Measurements from ENCODE around the gene MEP1B. TPM values are rescaled to one million over a fixed set of nuclear protein-coding genes. Genes with fewer than 3 reads are reported as not detected.
"Not testable (repeated sequence)": the region's sequence is repeated elsewhere in the genome, so short reads cannot be mapped to it uniquely, and the experiment has no call there.

Gene MEP1B
- polyA plus RNA-seq, 4 donors, result 0.47 to 102 (median 57.2) TPM

DNA sequence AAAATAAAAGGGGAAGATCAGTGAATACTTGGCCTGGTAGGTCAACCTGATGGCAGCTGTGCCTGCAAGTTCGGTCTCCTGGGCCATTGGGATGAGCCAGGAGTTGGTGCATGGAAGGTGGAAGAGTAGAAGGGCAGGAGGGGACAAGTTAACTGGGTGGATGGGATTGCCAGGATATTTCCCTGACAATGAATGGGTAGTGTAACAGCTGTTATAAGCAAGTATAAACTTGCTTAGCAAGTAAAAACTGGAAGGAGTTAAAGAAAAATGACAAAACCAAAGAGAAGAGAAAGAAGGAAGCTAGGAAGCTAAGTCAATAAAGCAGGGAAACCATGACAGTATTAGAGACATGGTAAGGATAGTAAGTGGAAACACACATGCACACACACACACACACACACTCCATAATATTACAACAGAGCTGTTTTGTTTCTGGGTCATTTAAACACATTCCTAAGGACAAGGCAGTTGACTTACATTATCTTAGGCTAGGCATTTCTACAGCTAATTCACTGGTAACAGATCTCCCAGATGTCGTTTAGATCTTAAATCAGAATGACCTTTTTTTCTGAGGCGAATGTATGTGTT is 29.7 kb downstream of the MEP1B start:
- Histone ChIP-seq H3K9me3 (ENCODE audit: control insufficient read depth in 2 of 2, insufficient read depth in 1 of 2, low read depth in 1 of 2, low read length in 1 of 2) (no peaks in the 10 kb centered on the region), H3K27ac (ENCODE audit: low read depth in 1 of 3, low read length in 2 of 3) (no peak overlapping the region), H3K27me3 (ENCODE audit: control insufficient read depth in 3 of 3, insufficient read depth in 3 of 3, low read length in 3 of 3) (no peaks in the 10 kb centered on the region), H3K36me3 (ENCODE audit: control insufficient read depth in 3 of 3, insufficient read depth in 2 of 3, low read depth in 1 of 3, low read length in 3 of 3) (peaks cover 0 to 5% (median 0%) of the 10 kb centered on the region in 3 donors), H3K4me1 (ENCODE audit: control insufficient read depth in 3 of 3, insufficient read depth in 2 of 3, low read depth in 1 of 3, low read length in 2 of 3) (peaks cover 0 to 4% (median 3%) of the 10 kb centered on the region in 3 donors), H3K4me3 (ENCODE audit: low read depth in 1 of 3, low read length in 3 of 3) (no peak overlapping the region)
- peak in 1 of 2 donors; percentile 39 for DNase-seq
- no peak for FAIRE-seq
- 74 to 86% (median 75%) methylated on average over 3 of the region's 3 CpGs for WGBS, 3 donors

DNA sequence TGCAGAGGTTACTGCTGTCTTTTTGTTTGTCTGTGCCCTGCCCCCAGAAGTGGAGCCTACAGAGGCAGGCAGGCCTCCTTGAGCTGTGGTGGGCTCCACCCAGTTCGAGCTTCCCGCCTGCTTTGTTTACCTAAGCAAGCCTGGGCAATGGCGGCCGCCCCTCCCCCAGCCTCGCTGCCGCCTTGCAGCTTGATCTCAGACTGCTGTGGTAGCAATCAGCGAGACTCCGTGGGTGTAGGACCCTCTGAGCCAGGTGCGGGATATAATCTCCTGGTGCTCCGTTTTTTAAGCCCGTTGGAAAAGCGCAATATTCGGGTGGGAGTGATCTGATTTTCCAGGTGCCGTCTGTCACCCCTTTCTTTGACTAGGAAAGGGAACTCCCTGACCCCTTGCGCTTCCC is 43.5 kb downstream of the MEP1B start:
- WGBS, 3 donors, result 94 to 95% (median 94%) methylated on average over 14 to 15 of the region's 15 CpGs
- not testable (repeated sequence) for H3K27me3 ChIP-seq (ENCODE audit: control insufficient read depth in 3 of 3, insufficient read depth in 3 of 3, low read length in 3 of 3); FAIRE-seq; H3K4me3 ChIP-seq (ENCODE audit: low read depth in 1 of 3, low read length in 3 of 3); H3K36me3 ChIP-seq (ENCODE audit: control insufficient read depth in 3 of 3, insufficient read depth in 2 of 3, low read depth in 1 of 3, low read length in 3 of 3); DNase-seq; H3K27ac ChIP-seq (ENCODE audit: low read depth in 1 of 3, low read length in 2 of 3); H3K9me3 ChIP-seq (ENCODE audit: control insufficient read depth in 2 of 2, insufficient read depth in 1 of 2, low read depth in 1 of 2, low read length in 1 of 2)
- H3K4me1 ChIP-seq (ENCODE audit: control insufficient read depth in 3 of 3, insufficient read depth in 2 of 3, low read depth in 1 of 3, low read length in 2 of 3), result peaks cover 0 to 28% (median 2%) of the 10 kb centered on the region in 3 donors

DNA sequence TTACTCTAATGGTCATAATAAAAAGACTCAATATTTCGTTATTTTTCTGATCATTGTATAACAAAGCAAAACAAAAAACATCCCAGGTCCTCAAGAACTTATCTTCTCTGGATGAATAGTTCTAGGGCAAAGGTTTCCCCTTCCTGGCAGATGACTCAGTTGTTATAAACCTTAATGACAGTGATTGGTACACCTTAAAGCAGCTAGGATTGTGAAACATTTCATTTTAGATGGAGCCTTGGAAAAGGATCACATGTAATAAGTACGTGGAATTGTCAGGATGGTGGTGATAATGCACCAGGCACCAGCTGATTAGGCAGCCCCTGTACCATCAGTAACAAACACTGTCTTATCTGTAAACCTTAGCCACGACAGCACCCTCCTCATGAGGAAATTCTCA is 47.2 kb downstream of the MEP1B start:
- no peak for FAIRE-seq
- no peaks in the 10 kb centered on the region for H3K36me3 ChIP-seq (ENCODE audit: control insufficient read depth in 3 of 3, insufficient read depth in 2 of 3, low read depth in 1 of 3, low read length in 3 of 3)
- peak; percentile 79 to 91 for DNase-seq
- H3K4me3 ChIP-seq (ENCODE audit: low read depth in 1 of 3, low read length in 3 of 3), result no peak overlapping the region
- WGBS, 3 donors, result 14 to 52% (median 25%) methylated on average over 3 of the region's 3 CpGs
- peak overlapping the region in 2 of 3 donors; percentile 17 to 64 for H3K27ac ChIP-seq (ENCODE audit: low read depth in 1 of 3, low read length in 2 of 3)
- peaks cover 0 to 4% of the 10 kb centered on the region in 2 donors for H3K9me3 ChIP-seq (ENCODE audit: control insufficient read depth in 2 of 2, insufficient read depth in 1 of 2, low read depth in 1 of 2, low read length in 1 of 2)
- H3K27me3 ChIP-seq (ENCODE audit: control insufficient read depth in 3 of 3, insufficient read depth in 3 of 3, low read length in 3 of 3), result peaks cover 0 to 2% (median 0%) of the 10 kb centered on the region in 3 donors
- peaks cover 0 to 28% (median 2%) of the 10 kb centered on the region in 3 donors for H3K4me1 ChIP-seq (ENCODE audit: control insufficient read depth in 3 of 3, insufficient read depth in 2 of 3, low read depth in 1 of 3, low read length in 2 of 3)

DNA sequence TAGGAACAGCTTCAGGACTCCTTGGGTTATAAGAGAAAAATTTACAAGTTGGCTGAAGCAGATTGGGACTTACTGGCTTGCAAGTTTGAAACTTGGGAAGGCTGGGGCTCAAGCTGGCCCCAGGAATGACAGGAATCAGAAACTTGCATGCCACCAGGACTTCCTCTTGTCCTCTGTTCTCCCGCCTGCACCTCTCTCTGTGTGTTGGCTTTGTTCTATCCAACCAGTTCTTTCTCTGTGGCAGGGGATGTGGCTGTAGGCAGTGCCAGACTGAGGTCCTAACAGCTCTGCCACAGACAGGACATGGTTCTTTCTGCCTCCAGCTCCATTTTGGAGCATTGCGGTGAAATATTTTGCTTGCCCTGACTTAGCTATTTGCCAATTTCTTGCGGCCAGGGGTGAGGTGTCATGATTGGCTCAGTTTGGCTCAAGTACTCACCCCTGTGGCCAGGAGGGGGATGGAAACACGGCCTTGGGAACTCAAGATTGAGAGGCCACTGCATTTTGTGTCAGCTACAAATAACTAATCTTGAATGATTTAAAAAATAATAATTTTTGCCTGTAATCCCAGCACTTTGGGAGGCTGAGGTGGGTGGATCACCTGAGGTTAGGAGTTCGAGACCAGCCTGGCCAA is 48.9 kb downstream of the MEP1B start:
- Histone ChIP-seq H3K4me1 (ENCODE audit: control insufficient read depth in 3 of 3, insufficient read depth in 2 of 3, low read depth in 1 of 3, low read length in 2 of 3) (peaks cover 0 to 31% (median 2%) of the 10 kb centered on the region in 3 donors), H3K36me3 (ENCODE audit: control insufficient read depth in 3 of 3, insufficient read depth in 2 of 3, low read depth in 1 of 3, low read length in 3 of 3) (no peaks in the 10 kb centered on the region), H3K9me3 (ENCODE audit: control insufficient read depth in 2 of 2, insufficient read depth in 1 of 2, low read depth in 1 of 2, low read length in 1 of 2) (peaks cover 0 to 5% of the 10 kb centered on the region in 2 donors), H3K27ac (ENCODE audit: low read depth in 1 of 3, low read length in 2 of 3) (no peak overlapping the region), H3K4me3 (ENCODE audit: low read depth in 1 of 3, low read length in 3 of 3) (no peak overlapping the region), H3K27me3 (ENCODE audit: control insufficient read depth in 3 of 3, insufficient read depth in 3 of 3, low read length in 3 of 3) (peaks cover 0 to 2% (median 0%) of the 10 kb centered on the region in 3 donors)
- no peak for DNase-seq
- 88 to 91% (median 89%) methylated on average over 5 of the region's 5 CpGs for WGBS, 3 donors
- no peak for FAIRE-seq

DNA sequence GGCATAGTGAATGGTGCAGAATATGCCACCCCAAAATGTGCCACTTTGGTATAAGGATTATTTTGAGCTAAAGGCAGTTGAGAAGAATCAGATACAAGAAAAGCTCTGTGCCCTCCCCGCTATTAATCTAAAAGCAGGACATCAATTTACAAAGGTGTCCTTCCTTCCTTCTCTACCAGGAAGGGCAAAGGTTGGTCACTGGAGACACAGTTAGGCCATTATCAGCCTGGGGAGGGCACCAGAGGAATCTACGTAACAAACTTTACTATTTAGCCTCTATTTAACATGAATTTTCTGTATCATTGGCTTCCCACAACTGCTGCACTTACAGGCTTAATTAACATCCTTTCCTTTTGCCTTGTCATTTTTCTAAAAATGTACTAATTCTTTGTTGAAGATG is 52.6 kb downstream of the MEP1B start:
- Histone ChIP-seq H3K27ac (ENCODE audit: low read depth in 1 of 3, low read length in 2 of 3) (no peak overlapping the region), H3K9me3 (ENCODE audit: control insufficient read depth in 2 of 2, insufficient read depth in 1 of 2, low read depth in 1 of 2, low read length in 1 of 2) (peaks cover 0 to 5% of the 10 kb centered on the region in 2 donors), H3K27me3 (ENCODE audit: control insufficient read depth in 3 of 3, insufficient read depth in 3 of 3, low read length in 3 of 3) (peaks cover 0 to 2% (median 0%) of the 10 kb centered on the region in 3 donors), H3K4me3 (ENCODE audit: low read depth in 1 of 3, low read length in 3 of 3) (no peak overlapping the region), H3K36me3 (ENCODE audit: control insufficient read depth in 3 of 3, insufficient read depth in 2 of 3, low read depth in 1 of 3, low read length in 3 of 3) (no peaks in the 10 kb centered on the region), H3K4me1 (ENCODE audit: control insufficient read depth in 3 of 3, insufficient read depth in 2 of 3, low read depth in 1 of 3, low read length in 2 of 3) (peaks cover 0 to 9% (median 0%) of the 10 kb centered on the region in 3 donors)
- WGBS, 3 donors, result 37 to 72% (median 62%) methylated on average over 2 of the region's 2 CpGs
- no peak for FAIRE-seq
- DNase-seq, result peak in 1 of 2 donors; percentile 77

DNA sequence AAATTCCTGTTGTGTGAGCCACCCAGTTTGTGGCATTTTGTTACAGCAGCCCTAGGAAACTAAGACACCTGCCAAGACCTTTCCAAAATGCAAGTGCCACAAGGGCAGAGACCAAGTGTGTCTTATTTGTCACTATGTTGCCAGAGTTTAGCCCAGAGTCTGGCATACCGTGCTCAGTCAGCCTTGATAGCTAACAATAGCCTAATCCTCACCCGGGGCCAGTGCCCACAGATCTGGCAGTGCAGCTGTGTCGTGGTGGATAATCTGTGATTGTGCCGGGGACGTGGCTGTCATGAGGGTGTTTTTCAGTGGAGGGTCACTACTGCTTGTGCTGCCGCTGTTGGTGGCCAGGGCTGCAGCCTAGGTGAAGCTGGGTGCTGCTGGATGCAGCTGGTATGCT is 53.5 kb downstream of the MEP1B start:
- peaks cover 0 to 4% (median 0%) of the 10 kb centered on the region in 3 donors for H3K4me1 ChIP-seq (ENCODE audit: control insufficient read depth in 3 of 3, insufficient read depth in 2 of 3, low read depth in 1 of 3, low read length in 2 of 3)
- no peak overlapping the region for H3K27ac ChIP-seq (ENCODE audit: low read depth in 1 of 3, low read length in 2 of 3)
- no peaks in the 10 kb centered on the region for H3K36me3 ChIP-seq (ENCODE audit: control insufficient read depth in 3 of 3, insufficient read depth in 2 of 3, low read depth in 1 of 3, low read length in 3 of 3)
- no peaks in the 10 kb centered on the region for H3K27me3 ChIP-seq (ENCODE audit: control insufficient read depth in 3 of 3, insufficient read depth in 3 of 3, low read length in 3 of 3)
- peaks cover 0 to 5% of the 10 kb centered on the region in 2 donors for H3K9me3 ChIP-seq (ENCODE audit: control insufficient read depth in 2 of 2, insufficient read depth in 1 of 2, low read depth in 1 of 2, low read length in 1 of 2)
- no peak overlapping the region for H3K4me3 ChIP-seq (ENCODE audit: low read depth in 1 of 3, low read length in 3 of 3)
- no peak for DNase-seq
- WGBS, 3 donors, result 89 to 94% (median 90%) methylated on average over 6 of the region's 6 CpGs
- no peak for FAIRE-seq

DNA sequence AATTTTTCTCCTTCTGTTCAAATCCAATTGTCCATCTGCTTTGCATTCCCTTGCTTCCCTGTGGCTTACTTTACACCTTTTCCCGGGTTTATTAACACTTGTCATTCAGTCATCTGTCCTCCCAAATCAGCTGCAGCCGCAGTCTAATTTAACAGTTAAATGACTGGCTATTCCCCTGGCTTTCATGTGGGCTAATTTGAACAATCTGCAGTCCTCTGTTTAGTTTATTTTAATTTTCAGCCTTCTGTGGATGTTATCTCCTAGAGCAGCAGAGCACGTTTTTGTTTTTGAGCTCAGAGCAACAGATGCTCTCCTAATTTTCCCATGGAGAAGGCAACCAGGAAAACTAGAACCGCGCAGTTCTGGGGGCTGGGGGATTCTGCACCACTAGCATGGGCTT is 55.0 kb downstream of the MEP1B start:
- no peak overlapping the region for H3K27ac ChIP-seq (ENCODE audit: low read depth in 1 of 3, low read length in 2 of 3)
- H3K36me3 ChIP-seq (ENCODE audit: control insufficient read depth in 3 of 3, insufficient read depth in 2 of 3, low read depth in 1 of 3, low read length in 3 of 3), result no peaks in the 10 kb centered on the region
- H3K4me1 ChIP-seq (ENCODE audit: control insufficient read depth in 3 of 3, insufficient read depth in 2 of 3, low read depth in 1 of 3, low read length in 2 of 3), result peaks cover 0 to 4% (median 0%) of the 10 kb centered on the region in 3 donors
- no peak for FAIRE-seq
- H3K9me3 ChIP-seq (ENCODE audit: control insufficient read depth in 2 of 2, insufficient read depth in 1 of 2, low read depth in 1 of 2, low read length in 1 of 2), result peaks cover 0 to 5% of the 10 kb centered on the region in 2 donors
- WGBS, 3 donors, result 79 to 81% (median 80%) methylated on average over 5 of the region's 5 CpGs
- DNase-seq, result no peak
- H3K4me3 ChIP-seq (ENCODE audit: low read depth in 1 of 3, low read length in 3 of 3), result no peak overlapping the region
- H3K27me3 ChIP-seq (ENCODE audit: control insufficient read depth in 3 of 3, insufficient read depth in 3 of 3, low read length in 3 of 3), result no peaks in the 10 kb centered on the region

DNA sequence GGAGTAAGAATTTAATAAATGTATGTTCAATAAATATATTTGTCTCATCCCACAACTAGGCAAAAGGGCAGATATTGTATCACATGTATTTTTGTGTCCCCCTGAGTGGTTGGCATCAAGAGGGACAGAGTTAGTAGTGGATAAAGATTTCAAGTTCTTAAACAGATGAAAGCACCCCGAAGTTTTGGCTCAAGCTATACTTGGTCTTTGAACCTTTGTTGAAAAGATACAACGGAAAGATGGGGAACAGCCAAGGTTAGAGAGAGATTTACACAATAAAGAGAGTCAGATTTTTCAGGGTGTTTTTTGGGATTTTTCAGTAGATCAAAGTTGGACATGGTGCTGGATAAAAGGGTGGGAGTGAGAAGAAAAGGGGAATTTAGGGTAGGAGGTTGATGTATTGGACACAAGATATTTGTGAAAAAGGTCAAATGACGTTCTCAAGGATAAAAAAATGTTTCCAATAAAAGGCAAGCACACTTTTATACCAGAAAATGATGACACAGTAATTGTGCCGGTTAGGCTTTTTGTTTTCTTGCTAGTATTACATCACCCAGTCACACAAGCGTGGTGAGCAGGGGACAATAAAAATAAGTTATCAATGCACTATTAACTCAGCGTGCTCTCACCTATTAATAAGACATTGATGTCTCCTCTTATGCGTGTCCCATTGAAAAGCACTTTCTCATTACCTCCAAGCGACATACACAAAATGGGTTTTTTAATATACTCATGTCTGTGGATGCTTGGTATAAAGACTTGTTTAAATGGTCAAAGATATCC is 59.5 kb downstream of the MEP1B start:
- H3K27ac ChIP-seq (ENCODE audit: low read depth in 1 of 3, low read length in 2 of 3), result no peak overlapping the region

More for the DNA sequence above, 59.5 kb downstream of the MEP1B start:
- no peaks in the 10 kb centered on the region for H3K36me3 ChIP-seq (ENCODE audit: control insufficient read depth in 3 of 3, insufficient read depth in 2 of 3, low read depth in 1 of 3, low read length in 3 of 3)
- H3K4me3 ChIP-seq (ENCODE audit: low read depth in 1 of 3, low read length in 3 of 3), result no peak overlapping the region
- H3K9me3 ChIP-seq (ENCODE audit: control insufficient read depth in 2 of 2, insufficient read depth in 1 of 2, low read depth in 1 of 2, low read length in 1 of 2), result no peaks in the 10 kb centered on the region
- no peaks in the 10 kb centered on the region for H3K4me1 ChIP-seq (ENCODE audit: control insufficient read depth in 3 of 3, insufficient read depth in 2 of 3, low read depth in 1 of 3, low read length in 2 of 3)
- WGBS, 3 donors, result 49 to 77% (median 56%) methylated on average over 8 of the region's 8 CpGs
- DNase-seq (no peak), FAIRE-seq (no peak)
- no peaks in the 10 kb centered on the region for H3K27me3 ChIP-seq (ENCODE audit: control insufficient read depth in 3 of 3, insufficient read depth in 3 of 3, low read length in 3 of 3)

Measured in small intestine (tissue), 7 donors.